ENCODE results near the gene DEFB132.
"Not testable (repeated sequence)": the region's sequence is repeated elsewhere in the genome, so short reads cannot be mapped to it uniquely, and the experiment has no call there.

Gene DEFB132

GRCh38 chr20:257419-257818 is at the start of gene DEFB132:
Gene DEFB132 (plus strand): TSS chr20:257724. CDS start chr20:257779, 55 bp downstream.
- DNase-seq (ENCODE audit: low read depth) = no peak

DNA sequence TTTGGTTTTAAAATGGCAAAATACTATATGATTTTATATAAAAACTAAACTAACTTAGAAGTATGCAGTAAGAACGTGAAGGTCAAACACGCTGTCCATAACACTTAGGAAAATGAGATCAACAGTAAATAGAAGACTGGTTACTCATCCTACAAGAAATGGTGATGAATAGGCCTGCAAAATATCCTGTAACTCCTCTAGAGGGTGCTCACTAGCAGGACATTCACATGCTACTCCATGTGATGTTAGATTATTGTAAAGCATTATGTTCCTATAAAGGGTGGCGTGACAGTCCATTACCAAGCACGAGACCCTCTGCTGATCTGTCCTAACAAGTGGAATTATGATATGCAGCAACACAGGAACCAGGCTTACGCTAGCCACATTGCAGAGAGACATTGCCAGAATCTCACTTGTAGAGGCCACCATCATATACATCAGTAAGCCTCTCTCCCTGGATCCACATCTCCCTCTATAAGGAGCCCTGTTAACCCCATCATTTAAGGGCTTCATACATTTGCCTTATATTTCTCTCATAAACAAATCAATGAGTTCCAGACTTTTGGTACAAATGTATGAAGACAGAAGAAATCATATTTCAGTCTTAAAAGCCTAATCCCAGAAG is 48.5 kb upstream of the DEFB132 start:
- peak; percentile 57 for DNase-seq (ENCODE audit: low read depth)

DNA sequence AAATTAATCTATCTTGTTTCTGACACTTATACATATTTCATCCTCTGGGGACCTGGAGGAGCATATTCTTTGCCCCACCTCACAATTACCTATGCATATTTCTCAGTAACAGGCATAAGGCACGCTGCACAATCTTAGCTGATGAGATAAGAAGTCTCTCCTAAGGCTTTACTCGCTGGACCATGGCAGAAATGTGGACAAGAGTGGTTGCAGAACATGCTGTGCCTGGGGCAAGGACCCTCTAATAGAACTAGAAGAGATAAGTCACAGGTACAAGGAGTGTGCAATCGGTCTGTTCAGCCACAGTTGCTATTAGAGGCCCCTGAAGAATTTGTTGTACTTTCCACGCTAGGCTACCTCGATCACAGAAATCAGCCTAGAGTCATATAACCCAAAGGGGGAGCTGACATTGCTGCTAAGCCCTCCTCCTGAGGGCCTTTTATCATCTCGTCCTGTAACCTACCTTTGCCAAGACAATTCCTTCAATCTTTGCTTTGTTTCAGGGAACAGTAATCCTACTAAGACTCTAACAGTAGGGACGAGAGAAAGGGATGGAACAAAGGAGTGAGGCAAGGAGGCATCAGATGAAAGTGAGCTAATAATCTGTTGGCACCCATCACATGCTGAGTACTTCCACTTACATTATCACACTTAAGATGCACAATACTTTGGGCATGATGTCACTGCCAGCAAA is 46.6 kb upstream of the DEFB132 start:
- DNase-seq (ENCODE audit: low read depth) = no peak

DNA sequence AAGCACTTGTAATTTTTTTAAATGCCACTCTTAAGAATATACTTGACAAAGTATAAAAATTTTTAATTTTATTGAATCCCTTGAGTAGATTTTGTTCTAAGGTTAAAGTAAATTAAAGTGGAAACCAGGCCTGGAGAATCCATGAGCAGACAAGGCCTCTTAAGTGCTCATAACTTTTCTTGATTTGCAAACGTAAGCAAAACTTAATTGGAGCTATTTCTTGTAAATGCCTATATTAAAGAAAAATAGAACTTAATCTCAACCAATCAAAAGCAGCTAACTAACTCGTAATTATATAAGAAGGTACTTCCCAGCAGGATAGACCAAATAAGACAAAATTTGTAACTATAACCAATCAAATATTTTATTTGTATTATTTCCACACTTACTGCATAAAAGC is 43.1 kb upstream of the DEFB132 start:
- DNase-seq (ENCODE audit: low read depth) = no peak

DNA sequence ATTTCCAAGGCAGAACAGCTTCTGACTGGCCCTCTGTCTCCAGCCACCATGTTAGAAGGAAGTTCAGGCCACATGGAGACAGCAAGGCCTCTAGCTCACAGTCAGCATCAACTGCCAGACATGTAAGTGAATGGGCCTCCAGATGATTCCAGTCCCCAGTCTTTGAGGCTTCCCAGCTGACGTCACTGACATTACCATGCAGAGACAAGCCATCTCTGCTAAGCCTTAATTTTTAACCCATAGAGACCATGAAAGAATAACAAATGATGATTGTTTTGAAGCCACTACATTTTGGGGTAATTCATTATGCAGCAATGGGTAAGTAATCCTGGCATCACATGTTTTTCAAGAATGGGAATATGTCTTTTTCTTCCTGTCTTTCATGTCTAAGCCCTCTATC is 41.7 kb upstream of the DEFB132 start:
- no peak for DNase-seq (ENCODE audit: low read depth)

DNA sequence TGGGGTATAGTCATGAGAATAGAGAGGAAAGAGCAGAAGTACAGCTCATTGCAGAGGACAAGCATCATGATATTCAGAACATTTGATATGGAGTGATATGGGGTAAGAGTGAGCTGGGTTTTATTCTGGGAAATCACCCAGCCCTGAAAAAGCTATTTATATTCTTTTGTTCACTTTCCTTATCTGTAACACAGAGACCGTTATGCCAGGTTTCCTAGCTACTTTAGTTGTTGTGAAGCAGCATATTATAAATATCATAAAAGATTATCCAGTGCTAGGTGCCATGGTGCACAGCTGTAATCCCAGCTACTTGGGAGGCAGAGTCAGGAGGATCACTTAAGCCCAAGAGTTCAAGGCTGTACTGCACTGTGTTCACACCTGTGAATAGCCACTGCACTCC is 40.3 kb upstream of the DEFB132 start:
- DNase-seq (ENCODE audit: low read depth) = no peak

GRCh38 chr20:219290-220115 is 38.0 kb upstream of the DEFB132 start:
- DNase-seq (ENCODE audit: low read depth) = no peak

GRCh38 chr20:221258-221830 is 36.2 kb upstream of the DEFB132 start:
- no peak for DNase-seq (ENCODE audit: low read depth)

DNA sequence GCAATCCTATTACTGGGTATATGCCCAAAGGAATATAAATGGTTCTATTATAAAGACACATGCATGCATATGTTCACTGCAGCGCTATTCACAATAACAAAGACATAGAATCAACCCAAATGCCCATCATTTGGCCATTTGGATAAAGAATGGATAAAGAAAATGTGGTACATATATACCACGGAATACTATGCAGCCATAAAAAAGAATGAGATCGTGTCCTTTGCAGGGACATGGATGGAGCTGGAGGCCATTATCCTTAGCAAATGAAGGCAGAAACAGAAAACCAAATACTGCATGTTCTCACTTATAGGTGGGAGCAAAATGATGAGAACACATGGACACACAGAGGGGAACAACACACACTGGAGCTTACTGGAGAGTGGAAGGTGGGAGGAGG is 31.6 kb upstream of the DEFB132 start:
- DNase-seq (ENCODE audit: low read depth) = not testable (repeated sequence)

DNA sequence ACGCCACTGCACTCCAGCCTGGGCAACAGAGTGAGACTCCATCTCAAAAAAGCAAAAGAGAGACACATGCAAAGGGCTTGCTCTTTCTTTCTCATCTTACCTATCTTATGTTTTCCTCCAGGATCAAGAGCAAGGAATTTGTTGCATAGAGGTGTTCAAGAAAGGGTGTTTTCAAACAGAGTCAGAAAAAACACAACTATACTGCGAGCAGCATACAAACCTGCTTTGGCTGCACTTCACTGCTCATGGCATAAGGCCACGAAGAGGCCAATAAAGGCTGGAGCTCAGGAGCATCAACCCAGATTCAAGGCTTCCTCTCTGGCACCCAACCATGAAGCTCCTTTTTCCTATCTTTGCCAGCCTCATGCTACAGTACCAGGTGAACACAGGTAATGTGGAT is 30.6 kb upstream of the DEFB132 start, which contains the start of gene DEFB129:
Gene DEFB129, plus strand, starts transcription at position 301 of the 400 bp plus-strand sequence. Its CDS starts 31 bp downstream, at position 332.
- DNase-seq (ENCODE audit: low read depth) = no peak

DNA sequence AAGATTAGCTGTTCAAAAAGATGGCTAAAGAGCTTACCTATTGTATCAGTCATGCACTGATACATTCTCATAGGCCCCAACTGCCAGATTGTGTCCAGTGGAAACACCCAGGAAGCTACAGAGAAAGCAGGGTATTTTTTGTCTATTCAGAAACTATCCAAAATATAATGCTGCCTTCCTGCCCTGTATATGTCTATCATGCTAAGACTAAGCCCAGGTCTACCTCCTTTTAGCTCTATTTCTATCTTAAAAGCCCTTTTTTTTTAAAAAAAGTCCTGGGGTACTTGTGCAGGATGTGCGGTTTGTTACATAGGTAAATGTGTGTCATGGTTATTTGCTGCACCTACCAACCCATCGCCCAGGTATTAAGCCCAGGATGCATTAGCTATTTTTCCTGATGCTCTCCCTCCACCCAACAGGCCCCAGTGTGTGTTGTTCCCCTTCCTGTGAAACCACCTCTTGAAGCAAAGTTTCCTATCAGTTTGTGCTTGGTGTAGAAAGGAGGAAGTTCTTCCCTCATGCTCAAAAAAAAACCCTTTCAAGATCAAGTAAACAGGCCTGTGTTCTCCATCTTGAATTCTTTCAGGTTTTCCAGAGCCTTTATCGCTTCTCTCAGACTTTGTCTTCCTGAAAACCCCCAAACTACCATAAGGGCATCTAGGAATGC is 30.0 kb upstream of the DEFB132 start:
- no peak for DNase-seq (ENCODE audit: low read depth)

DNA sequence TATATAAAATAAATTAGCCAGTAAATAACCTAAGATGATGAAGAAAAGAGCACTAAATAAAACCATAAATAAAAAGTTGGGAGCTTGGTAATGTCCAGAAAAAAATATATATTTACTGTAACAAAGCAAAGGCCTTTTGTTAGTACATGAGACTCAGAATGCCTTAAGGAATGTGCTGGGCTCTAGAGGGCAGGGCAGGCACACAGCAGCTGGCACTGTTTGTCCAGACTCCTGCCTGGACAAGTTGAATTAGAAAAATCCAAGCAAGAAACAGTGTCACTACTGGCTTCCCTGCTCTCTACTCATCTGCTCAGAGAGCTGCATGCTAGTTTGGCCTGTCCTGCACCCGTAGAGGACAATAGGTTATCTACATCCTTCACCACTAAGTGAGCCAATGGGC is 21.6 kb upstream of the DEFB132 start:
- peak; percentile 24 for DNase-seq (ENCODE audit: low read depth)

DNA sequence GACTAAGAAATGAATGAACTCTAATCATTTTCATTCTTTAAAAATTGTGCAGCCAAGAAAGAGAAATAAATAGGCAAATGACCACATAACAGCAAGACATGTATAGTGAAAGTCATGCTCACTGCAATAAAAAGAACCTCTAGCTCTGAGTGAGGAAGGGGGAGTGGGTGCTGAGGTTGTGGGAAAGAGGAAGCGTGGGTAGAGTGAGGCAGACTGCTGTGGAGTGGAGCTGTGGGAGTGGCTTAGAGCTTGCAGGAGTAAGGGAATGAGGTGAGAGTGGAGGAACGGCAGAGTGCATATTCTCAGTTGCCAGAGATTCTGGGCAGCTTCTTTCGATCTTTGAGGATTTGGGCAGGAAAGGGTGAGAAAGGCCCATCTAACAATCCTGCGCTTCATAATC is 20.0 kb upstream of the DEFB132 start:
- DNase-seq (ENCODE audit: low read depth) = no peak

DNA sequence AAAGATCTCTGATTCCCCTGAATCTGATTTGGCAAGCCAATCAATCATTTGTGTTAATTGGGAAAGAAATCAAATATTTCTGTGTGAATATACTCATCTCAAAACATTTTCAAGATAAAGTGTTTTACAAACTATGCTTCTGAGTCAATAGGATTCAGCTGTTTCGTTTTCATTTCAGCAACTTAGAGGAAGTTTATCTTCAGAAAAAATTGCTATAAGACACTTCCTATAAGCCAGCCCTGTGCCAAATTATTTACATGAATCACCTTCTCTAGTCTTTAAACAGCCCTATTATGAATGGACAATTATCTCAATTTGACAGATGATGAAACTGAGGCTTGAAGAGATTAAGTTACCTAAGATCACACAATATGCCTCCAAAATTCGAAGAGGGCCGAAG is 19.6 kb upstream of the DEFB132 start:
- no peak for DNase-seq (ENCODE audit: low read depth)

DNA sequence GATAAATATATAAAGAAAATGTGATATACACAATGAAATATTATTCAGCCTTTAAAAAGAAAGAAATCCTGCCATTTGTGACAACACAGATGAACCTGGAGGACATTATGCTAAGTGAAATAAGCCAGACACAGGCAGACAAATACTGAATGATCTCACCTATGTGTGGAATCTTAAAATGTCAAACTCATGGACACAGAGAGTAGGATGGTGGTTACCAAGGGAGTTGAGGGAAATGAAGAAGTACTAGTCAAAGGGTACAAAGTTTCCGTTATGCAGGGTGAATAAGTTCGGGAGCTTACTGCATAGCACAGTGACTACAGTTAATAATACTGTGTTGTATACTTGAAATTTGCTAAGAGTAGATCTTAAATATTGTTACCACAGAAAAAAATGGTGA is 14.6 kb upstream of the DEFB132 start:
- DNase-seq (ENCODE audit: low read depth) = no peak

GRCh38 chr20:251354-251753 is 6.2 kb upstream of the DEFB132 start:
- no peak for DNase-seq (ENCODE audit: low read depth)

DNA sequence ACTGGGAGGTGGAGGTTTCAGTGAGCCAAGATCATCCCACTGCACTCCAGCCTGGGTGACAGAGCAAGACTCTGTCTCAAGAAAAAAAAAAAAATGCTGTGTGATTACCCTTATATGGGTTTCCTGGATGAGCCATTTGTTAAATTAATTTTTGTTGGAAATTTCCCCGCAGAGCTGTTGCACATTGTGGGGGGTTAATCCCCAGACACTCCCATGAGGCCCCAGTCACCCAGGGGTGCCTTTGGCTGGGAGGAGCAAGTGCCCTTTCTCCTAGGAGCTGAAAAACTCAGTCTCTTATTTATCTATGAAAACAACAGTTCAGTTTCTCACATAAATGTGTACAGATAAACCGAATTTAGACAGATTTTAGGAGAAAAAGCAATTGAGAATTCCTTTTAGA is 4.7 kb upstream of the DEFB132 start:
- DNase-seq (ENCODE audit: low read depth) = no peak

DNA sequence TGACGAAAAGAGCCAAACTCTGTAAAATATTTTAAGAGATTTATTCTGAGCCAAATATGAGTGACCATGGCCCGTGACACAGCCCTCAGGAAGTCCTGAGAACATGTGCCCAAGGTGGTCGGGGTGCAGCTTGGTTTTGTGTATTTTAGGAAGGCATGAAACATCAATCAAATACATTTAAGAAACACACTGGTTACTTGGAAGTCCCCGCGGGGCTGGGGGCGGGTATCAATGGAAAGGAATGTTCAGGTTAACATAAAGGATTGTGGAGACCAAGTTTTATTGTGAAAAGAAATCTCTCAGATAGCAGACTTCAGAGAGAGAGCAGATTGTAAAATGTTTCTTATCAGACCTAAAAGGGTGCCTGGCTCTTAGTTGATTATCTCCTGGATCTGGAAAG is 4.1 kb upstream of the DEFB132 start:
- not testable (repeated sequence) for DNase-seq (ENCODE audit: low read depth)

DNA sequence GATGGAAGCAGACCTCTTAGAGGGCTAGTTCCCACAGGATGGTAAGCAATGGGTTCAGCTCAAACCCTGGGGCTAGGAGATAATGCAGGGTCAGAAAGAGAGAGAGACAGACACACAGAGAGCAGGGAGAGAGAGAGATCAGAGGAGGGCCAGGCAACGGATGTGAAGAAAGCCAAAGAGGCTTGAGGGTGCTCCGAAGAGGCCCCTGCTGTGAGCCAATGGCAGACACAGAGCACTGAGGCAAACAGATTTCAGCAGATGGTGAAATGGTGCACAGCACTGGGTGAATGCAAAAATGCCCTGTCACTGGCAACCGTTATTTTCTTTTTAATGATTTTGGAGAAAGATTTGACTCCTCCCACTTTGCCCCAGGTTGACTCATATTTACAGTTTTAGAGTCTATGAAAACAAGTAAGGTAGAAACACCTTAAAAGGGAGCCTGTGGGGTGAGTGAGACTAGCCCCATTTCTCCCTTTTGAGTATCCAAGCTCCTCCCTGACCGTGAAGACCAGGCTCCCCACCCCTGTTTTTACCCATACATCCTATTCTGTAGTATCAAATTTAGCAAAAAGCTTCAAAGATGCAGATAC is 840 bp downstream of the DEFB132 start:
- DNase-seq (ENCODE audit: low read depth) = no peak

DNA sequence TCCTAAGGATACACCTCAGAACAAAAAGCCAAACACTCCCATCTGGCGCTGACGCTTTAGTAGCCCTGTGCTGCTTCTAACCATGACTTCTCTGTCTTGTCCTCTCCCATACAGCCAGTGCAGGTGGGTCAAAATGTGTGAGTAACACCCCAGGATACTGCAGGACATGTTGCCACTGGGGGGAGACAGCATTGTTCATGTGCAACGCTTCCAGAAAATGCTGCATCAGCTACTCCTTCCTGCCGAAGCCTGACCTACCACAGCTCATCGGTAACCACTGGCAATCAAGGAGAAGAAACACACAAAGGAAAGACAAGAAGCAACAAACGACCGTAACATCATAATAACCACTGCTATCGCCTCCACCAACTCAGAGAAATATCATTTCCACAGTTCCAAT is 1.4 kb downstream of the DEFB132 start:
- no peak for DNase-seq (ENCODE audit: low read depth)

DNA sequence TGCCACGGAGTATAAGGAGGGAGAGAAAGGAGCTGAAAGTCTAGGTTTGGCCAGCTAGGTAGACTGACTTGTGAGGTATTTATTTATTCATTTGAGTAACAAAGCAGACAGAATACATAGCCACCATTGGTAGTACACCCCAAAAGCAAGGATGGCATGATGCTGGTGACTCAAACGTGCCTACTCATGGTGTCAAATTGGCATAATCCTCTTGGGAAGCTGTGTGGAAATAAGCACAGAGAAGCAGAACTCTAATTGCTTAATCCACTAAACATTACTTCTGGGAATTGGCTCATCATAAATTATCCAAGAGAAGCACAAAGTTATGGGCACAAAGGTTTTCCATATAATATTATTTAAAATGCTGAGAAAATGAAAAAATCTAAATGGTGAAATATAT is 2.5 kb downstream of the DEFB132 start:
- DNase-seq (ENCODE audit: low read depth) = no peak

DNA sequence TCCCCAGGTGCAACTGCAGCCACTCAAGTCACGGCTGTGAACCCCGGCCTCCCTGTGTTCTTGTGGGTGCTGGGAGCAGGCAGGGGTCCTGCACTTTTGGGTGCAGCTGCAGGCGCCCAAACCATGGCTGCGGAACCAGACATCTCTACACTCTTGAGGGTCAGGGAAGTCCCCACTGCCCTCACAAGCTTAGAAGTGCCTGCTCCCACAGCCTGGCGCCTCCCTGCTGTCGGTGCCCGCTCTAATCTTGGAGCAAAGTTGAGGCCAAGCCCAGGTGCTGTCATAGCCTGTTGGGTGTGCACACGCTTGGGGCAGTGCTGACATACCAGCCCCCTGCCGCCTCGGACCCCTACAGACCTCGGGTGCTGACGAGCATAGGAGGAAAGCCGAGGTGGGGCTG is 6.2 kb downstream of the DEFB132 start:
- no peak for DNase-seq (ENCODE audit: low read depth)

Measured in fibroblast of gingiva (primary cell).